Skeletal muscle tissue (tissue), 4 donors: ENCODE data around the gene DDX39A. TPM values are rescaled to one million over a fixed set of nuclear protein-coding genes. Genes with fewer than 3 reads are reported as not detected.
"Not testable (repeated sequence)": the region's sequence is repeated elsewhere in the genome, so short reads cannot be mapped to it uniquely, and the experiment has no call there.

ENCODE experiments used
- H3K27ac ChIP-seq: one replicate; pipeline ENCODE4 v1.7.0; 2013; ENCODE audit warnings: mild to moderate bottlenecking, low read depth, low read length, inconsistent platforms
- H3K27me3 ChIP-seq, 3 donors: one replicate each; pipeline ENCODE4 v1.7.0; 2013; ENCODE audit warnings: low read length in 3 of 3; ENCODE audit not compliant: control insufficient read depth in 3 of 3, insufficient read depth in 3 of 3
- H3K36me3 ChIP-seq, 3 donors: one replicate each; pipeline ENCODE4 v1.7.0; 2013; ENCODE audit warnings: low read length in 3 of 3; ENCODE audit not compliant: control insufficient read depth in 3 of 3, insufficient read depth in 3 of 3
- H3K4me1 ChIP-seq, 3 donors: one replicate each; pipeline ENCODE4 v1.7.0; 2013; ENCODE audit warnings: low read length in 3 of 3, mild to moderate bottlenecking in 3 of 3; ENCODE audit not compliant: control insufficient read depth in 3 of 3, insufficient read depth in 3 of 3
- H3K4me3 ChIP-seq, 3 donors: one replicate each; pipeline ENCODE4 v1.7.0; 2013; ENCODE audit warnings: low read length in 3 of 3
- H3K9ac ChIP-seq, 3 donors: one replicate each; pipeline ENCODE4 v1.7.0; 2013; ENCODE audit warnings: low read length in 3 of 3, mild to moderate bottlenecking in 3 of 3, moderate library complexity in 2 of 3, low read depth in 1 of 3
- H3K9me3 ChIP-seq, 3 donors: one replicate each; pipeline ENCODE4 v1.7.0; 2013; ENCODE audit warnings: low read length in 3 of 3; ENCODE audit not compliant: control insufficient read depth in 3 of 3
- total RNA-seq: library from RNA; depleted of rRNA; stranded (reverse); fragments of >200 nt; gene quantifications from one replicate; pipeline ENCODE4 v1.2.3, GENCODE V29; 2014
- donor health status: Osteomylitis.

DDX39A gene
- total RNA-seq, 1 donor from 2014 or later, result 24.5 TPM

DNA sequence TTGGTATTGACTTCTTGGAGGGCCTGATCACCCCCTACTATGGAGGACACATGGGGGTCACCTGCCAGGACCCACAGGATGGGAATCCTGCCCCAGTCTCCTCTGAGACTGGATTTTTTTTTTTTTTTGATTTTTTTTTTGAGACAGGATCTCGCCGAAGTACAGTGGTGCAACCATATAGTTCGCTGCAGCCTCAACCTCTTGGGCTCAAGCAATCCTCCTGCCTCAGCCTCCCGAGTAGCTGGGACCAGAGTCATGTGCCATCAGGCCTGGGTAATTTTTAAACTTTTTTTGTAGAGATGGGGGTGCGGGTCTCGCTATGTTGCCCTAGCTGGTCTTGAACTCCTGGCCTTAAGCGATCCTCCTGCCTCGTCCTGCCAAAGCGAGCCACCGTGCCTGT lies 52.1 kb downstream of the DDX39A start:
- H3K27me3 ChIP-seq, result no peaks in the 10 kb centered on the region
- peaks cover 4 to 13% (median 10%) of the 10 kb centered on the region in 3 donors for H3K4me1 ChIP-seq
- H3K4me3 ChIP-seq, result no peak overlapping the region
- no peaks in the 10 kb centered on the region for H3K36me3 ChIP-seq
- H3K9me3 ChIP-seq, result peaks cover 0 to 3% (median 0%) of the 10 kb centered on the region in 3 donors
- no peak overlapping the region for H3K9ac ChIP-seq
- H3K27ac ChIP-seq, result no peak overlapping the region

DNA sequence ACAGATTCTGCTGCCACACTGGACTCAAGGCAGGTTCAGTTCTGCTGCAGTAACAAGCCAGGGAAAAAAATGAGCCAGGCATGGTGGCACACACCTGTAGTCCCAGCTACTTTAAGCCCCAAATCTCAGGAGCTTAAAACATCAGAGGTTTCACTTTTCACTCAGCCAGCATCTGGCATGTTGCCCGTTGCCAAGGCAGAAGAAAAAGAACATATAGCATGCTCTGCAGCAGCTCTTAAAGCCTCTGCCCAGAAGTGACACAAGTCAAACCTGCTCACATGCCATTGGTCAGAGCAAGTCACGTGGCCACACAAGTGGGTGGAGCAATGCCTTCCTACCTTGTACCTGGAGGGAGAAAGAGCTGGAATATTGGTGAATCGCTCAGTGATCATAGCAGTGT lies 52.6 kb downstream of the DDX39A start:
- Histone ChIP-seq H3K27ac (no peak overlapping the region), H3K9me3 (peaks cover 0 to 3% (median 0%) of the 10 kb centered on the region in 3 donors), H3K9ac (no peak overlapping the region), H3K4me3 (no peak overlapping the region), H3K36me3 (no peaks in the 10 kb centered on the region), H3K4me1 (peaks cover 4 to 13% (median 10%) of the 10 kb centered on the region in 3 donors), H3K27me3 (no peaks in the 10 kb centered on the region)

DNA sequence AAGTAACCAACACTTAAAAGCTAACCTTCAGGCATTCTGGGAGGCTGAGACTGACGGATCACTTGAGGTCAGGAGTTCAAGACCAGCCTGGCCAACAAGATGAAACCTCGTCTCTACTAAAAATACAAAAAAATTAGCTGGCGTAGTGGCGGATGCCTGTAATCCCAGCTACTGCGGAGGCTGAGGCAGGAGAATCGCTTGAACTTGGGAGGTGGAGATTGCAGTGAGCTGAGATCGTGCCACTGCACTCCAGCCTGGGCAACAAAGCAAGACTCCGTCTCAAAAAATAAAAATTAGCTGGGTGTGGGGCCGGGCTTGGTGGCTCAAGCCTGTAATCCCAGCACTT lies 55.1 kb downstream of the DDX39A start:
- peak overlapping the region; percentile 44 for H3K27ac ChIP-seq

DNA sequence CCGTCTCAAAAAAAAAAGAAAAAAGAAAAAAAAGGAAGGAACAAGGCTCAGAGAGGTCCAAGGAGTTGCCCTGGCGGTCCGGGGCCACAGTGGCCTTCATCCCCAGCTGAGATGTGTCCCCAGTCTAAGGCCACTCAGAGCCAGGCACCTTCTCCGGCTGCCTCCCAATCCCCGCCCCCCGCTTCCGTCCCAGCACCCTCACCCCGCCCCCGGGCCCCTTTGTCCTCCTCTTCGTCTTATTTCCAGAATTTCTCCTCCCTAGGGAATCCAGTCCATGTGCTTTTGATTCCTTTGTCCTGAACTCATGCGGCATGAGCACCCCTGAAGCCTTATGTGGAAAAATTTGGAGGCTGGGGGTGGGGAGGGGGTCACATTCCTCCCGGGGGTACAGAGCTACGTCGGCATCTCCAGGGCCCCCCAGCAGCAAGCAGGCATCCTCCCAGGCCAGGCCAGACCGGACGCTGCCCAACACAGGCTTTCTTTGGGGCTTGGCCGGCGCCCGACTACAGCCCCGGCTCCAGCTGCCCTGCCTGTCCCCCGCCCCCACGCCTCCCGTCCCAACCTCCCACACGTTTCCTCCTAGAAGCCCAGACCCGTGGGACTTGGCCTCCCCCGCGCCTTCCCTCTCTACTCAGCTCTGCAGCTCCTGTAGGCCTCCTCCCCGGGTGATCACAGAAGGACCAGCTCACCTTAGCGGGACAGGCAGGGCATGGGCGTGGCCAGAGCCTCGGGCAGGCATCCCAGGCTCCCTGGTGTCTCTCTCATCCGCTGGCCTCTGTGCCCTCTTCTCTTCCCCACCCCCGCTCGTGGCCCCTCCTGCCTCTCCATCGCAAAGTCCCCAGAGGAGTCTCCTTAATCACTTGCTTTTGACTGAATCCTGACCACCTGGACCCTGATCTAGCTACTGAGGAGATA lies 55.7 kb downstream of the DDX39A start:
- Histone ChIP-seq H3K36me3 (no peaks in the 10 kb centered on the region), H3K9me3 (peaks cover 0 to 3% (median 0%) of the 10 kb centered on the region in 3 donors), H3K4me3 (peak overlapping the region in 1 of 3 donors; percentile 29), H3K4me1 (peaks cover 4 to 9% (median 5%) of the 10 kb centered on the region in 3 donors), H3K27me3 (no peaks in the 10 kb centered on the region), H3K9ac (no peak overlapping the region), H3K27ac (peak overlapping the region; percentile 44)

More for the DNA sequence above, 55.1 kb downstream of the DDX39A start:
- not testable (repeated sequence) for H3K27me3 ChIP-seq, H3K4me3 ChIP-seq, H3K9ac ChIP-seq, H3K9me3 ChIP-seq, H3K36me3 ChIP-seq, H3K4me1 ChIP-seq

DNA sequence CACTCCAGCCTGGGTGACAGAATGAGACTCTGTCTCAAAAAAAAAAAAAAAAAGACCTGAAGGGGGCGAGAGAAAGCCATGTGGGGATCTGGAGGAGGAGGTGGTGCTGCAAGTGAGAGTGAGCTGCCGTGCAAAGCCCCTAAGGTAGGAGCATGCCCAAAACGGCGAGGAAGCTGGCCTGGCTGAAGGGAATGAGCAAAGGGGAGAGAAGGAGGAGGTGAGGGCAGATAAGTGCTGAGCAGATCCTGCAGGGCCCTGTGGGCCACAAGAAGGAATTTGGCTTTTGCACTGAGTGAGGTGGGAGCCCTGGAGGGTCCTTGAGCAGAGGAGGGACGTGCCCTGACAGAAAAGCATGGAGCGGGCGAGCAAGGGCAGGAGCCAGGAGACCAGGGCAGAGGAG lies 57.3 kb downstream of the DDX39A start:
- no peaks in the 10 kb centered on the region for H3K36me3 ChIP-seq
- no peak overlapping the region for H3K9ac ChIP-seq
- peaks cover 4 to 9% (median 5%) of the 10 kb centered on the region in 3 donors for H3K4me1 ChIP-seq
- H3K27ac ChIP-seq, result no peak overlapping the region
- H3K27me3 ChIP-seq, result no peaks in the 10 kb centered on the region
- no peak overlapping the region for H3K4me3 ChIP-seq
- H3K9me3 ChIP-seq, result peaks cover 0 to 3% (median 0%) of the 10 kb centered on the region in 3 donors

Other genes with a start within 250 kb of the DDX39A start
- 12.0 TPM for gene ADGRL1, start 213.2 kb downstream of the DDX39A start, total RNA-seq
- gene ADGRE5, start 37.9 kb downstream of the DDX39A start, total RNA-seq, result 32.4 TPM
- gene PKN1, start 14.0 kb upstream of the DDX39A start, total RNA-seq, result 57.9 TPM
- not detected for gene PTGER1, start 56.0 kb upstream of the DDX39A start, total RNA-seq
- 41.8 TPM for gene GIPC1, start 76.8 kb upstream of the DDX39A start, total RNA-seq
- 39.1 TPM for gene DNAJB1, start 99.1 kb upstream of the DDX39A start, total RNA-seq
- gene TECR, start 110.3 kb upstream of the DDX39A start, total RNA-seq, result 83.0 TPM
- gene NDUFB7, start 152.7 kb upstream of the DDX39A start, total RNA-seq, result 525 TPM
- 0.52 TPM for gene CLEC17A, start 163.7 kb upstream of the DDX39A start, total RNA-seq